Esophagus muscularis mucosa (tissue), 4 donors: ENCODE results near the gene ENPP6. TPM values are rescaled to one million over a fixed set of nuclear protein-coding genes. Genes with fewer than 3 reads are reported as not detected.
A peak's percentile ranks its signal among the peaks of the same experiment; 100 is the strongest.

Experiments used
- DNase-seq: peaks from one replicate; pipeline ENCODE4 v3.0.0-alpha.2; 2017; ENCODE audit errors: extremely low spot score
- H3K27ac ChIP-seq, 4 donors: fragments of 200-600 bp; sonication (generic); replicated peaks in 1 of 4; 1 replicate in 3 of 4; 2 replicates in 1 of 4; pipeline ENCODE4 v1.5.1; 2016 to 2019; ENCODE audit warnings: mild to moderate bottlenecking in 1 of 4
- H3K27me3 ChIP-seq, 4 donors: fragments of 200-600 bp; sonication (generic); one replicate each; pipeline versions ENCODE4 v1.5.1 to v1.6.0; 2016 to 2019
- H3K36me3 ChIP-seq, 4 donors: fragments of 200-600 bp; sonication (generic); one replicate each; pipeline ENCODE4 v1.5.1; 2016 to 2019
- H3K4me1 ChIP-seq, 4 donors: fragments of 200-600 bp; sonication (generic); one replicate each; pipeline ENCODE4 v1.5.1; 2016 to 2019
- H3K4me3 ChIP-seq, 4 donors: fragments of 200-600 bp; sonication (generic); 1 replicate in 2 of 4; 2 replicates in 2 of 4; pipeline ENCODE4 v1.5.1; 2016 to 2019; ENCODE audit warnings: mild to moderate bottlenecking in 4 of 4, moderate library complexity in 1 of 4
- H3K9me3 ChIP-seq, 4 donors: fragments of 200-600 bp; sonication (generic); 1 replicate in 3 of 4; 2 replicates in 1 of 4; pipeline ENCODE4 v1.5.1; 2016 to 2019
- EP300 ChIP-seq: sonication (generic); formaldehyde crosslinking; IDR thresholded peaks from one replicate; pipeline ENCODE4 v1.6.1; 2017; ENCODE audit warnings: antibody characterized with exemption
- POLR2A ChIP-seq: fragments of 450-650 bp; IDR thresholded peaks from one replicate; pipeline ENCODE4 v1.6.1; 2017; ENCODE audit warnings: antibody characterized with exemption, moderate library complexity, mild to moderate bottlenecking, low read depth
- POLR2AphosphoS5 ChIP-seq, 2 donors: sonication (generic); formaldehyde crosslinking; IDR thresholded peaks; one replicate each; pipeline ENCODE4 v1.6.1; 2017; ENCODE audit warnings: antibody characterized with exemption in 2 of 2
- WGBS: methylation state at CpG from one replicate; pipeline ENCODE4 v1.1.5; 2018; 5-methylcytosine and 5-hydroxymethylcytosine counted together
- intact Hi-C: fragments of 100-400 bp; cut with DNase I; formaldehyde crosslinking; loops from one replicate; pipeline ENCODE4 v1.15.1; 2023
- total RNA-seq, 4 donors: library from RNA; depleted of rRNA; stranded (reverse); fragments of >200 nt; gene quantifications; one replicate each; pipeline versions ENCODE4 v1.1.0 to v1.2.1, GENCODE V29; 2016
- TF ChIP-seq, protein P1 (sequence below), 3 experiments: fragments of 200-600 bp in 2 of 3; fragments of 450-650 bp in 1 of 3; sonication (generic) in 2 of 3; IDR thresholded peaks; one replicate each; pipeline ENCODE4 v1.5.1; 2017 to 2019; ENCODE audit warnings: antibody characterized with exemption in 3 of 3, mild to moderate bottlenecking in 2 of 3, moderate library complexity in 1 of 3

ENPP6 gene
- total RNA-seq, 4 donors from 2014 or later: 0.42 to 1.1 (median 0.92) TPM

DNA sequence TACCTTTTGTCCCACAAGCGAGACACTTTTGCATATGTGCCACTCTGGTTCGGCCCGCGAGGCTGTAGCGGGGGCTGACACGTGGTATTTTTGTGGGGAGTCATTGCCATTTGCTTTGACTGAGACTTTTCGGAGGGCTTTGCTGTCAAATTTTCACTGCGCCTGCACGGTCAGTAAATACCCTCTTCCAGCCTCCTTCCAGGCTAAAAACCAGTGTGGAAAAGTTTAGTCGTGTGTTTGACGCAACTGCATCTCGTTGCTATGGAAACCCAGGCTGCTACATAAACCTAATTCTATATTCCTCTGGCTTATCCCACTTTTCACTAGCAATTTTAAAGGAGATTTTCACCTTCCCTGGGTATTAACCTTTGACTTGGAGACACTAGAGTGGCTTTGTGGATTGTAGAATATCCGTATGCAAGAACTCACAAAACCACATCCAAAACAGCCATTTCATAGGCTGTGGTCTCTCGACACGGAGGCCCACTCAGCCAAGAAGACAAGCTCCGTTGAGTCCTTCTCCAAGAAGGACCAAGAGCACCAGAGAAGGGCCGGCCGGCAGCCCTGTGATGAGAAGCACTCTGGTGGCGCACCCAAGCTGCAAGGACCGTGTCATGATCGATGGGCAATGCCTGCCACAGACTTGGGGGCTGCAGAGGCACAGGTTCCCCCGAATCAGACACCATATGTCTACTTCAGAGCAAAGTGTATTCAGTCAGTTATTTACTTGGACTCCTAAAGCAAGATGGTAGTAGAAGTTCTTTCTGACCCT is 38.4 kb upstream of the ENPP6 start:
- WGBS: 83% methylated on average over 22 of the region's 22 CpGs
- DNase-seq: peak; percentile 47
- no peak overlapping the region for H3K4me3 ChIP-seq
- no peaks in the 10 kb centered on the region for H3K4me1 ChIP-seq
- peaks cover 0 to 10% (median 0%) of the 10 kb centered on the region in 4 donors for H3K27me3 ChIP-seq
- intact Hi-C loops: no loop called here
- H3K27ac ChIP-seq: no peak overlapping the region
- no peaks in the 10 kb centered on the region for H3K9me3 ChIP-seq
- H3K36me3 ChIP-seq: no peaks in the 10 kb centered on the region
- TF ChIP-seq EP300 (no peak), POLR2A (no peak), POLR2AphosphoS5 (IDR thresholded peaks at IDR 0.05) (no peak)
- TF ChIP-seq, protein P1, sequence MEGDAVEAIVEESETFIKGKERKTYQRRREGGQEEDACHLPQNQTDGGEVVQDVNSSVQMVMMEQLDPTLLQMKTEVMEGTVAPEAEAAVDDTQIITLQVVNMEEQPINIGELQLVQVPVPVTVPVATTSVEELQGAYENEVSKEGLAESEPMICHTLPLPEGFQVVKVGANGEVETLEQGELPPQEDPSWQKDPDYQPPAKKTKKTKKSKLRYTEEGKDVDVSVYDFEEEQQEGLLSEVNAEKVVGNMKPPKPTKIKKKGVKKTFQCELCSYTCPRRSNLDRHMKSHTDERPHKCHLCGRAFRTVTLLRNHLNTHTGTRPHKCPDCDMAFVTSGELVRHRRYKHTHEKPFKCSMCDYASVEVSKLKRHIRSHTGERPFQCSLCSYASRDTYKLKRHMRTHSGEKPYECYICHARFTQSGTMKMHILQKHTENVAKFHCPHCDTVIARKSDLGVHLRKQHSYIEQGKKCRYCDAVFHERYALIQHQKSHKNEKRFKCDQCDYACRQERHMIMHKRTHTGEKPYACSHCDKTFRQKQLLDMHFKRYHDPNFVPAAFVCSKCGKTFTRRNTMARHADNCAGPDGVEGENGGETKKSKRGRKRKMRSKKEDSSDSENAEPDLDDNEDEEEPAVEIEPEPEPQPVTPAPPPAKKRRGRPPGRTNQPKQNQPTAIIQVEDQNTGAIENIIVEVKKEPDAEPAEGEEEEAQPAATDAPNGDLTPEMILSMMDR (IDR thresholded peaks at IDR 0.05): no peak

DNA sequence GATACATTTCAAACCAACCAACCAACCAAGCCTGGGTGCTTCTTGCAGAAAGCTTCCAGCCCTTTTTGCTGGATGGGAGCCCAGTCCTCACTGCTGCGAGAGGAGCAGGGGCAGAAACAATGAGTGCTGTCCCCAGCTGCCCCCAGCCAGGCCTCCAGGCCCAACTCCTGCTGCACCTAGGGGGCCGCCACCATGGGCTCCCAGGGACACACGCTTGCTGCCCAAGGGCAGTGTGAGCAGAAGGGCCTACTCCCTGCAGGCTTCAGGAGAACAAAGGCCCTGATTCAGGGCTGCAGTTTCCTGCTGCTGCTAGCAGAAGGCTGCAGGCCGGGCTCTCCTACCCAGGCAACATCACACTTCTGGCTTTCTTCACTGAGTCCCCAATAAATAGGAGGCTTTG is 37.7 kb upstream of the ENPP6 start:
- intact Hi-C loops: no loop called here
- Histone ChIP-seq H3K4me3 (no peak overlapping the region), H3K27ac (no peak overlapping the region), H3K9me3 (no peaks in the 10 kb centered on the region), H3K36me3 (no peaks in the 10 kb centered on the region), H3K27me3 (peaks cover 0 to 10% (median 0%) of the 10 kb centered on the region in 4 donors), H3K4me1 (no peaks in the 10 kb centered on the region)
- WGBS: no CpG with 5 or more reads among the region's 4 CpGs
- peak; percentile 64 for DNase-seq
- TF ChIP-seq POLR2A (no peak), EP300 (no peak), POLR2AphosphoS5 (IDR thresholded peaks at IDR 0.05) (no peak)
- TF ChIP-seq, protein P1 (IDR thresholded peaks at IDR 0.05): no peak

DNA sequence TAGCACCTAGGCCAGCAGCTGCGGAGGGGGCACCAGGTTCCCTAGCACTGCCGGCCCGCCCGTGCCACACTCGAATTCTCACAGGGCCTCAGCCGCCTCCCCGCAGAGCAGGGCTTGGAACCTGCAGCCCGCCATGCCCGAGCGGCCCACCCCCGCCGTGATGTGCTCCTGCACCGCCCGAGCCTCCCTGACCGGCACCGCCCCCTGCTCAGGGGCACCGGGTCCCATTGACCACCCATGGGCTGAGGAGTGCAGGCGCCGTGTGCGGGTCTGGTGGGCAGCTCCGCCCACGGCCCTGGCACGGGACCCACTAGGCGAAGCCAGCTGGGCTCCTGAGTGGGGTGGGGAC is 35.4 kb upstream of the ENPP6 start:
- Histone ChIP-seq H3K9me3 (no peaks in the 10 kb centered on the region), H3K27ac (no peak overlapping the region), H3K27me3 (peaks cover 0 to 7% (median 0%) of the 10 kb centered on the region in 4 donors), H3K4me3 (no peak overlapping the region), H3K36me3 (no peaks in the 10 kb centered on the region), H3K4me1 (no peaks in the 10 kb centered on the region)
- 98% methylated on average over 17 of the region's 24 CpGs for WGBS
- intact Hi-C loops: no loop called here
- TF ChIP-seq POLR2AphosphoS5 (IDR thresholded peaks at IDR 0.05): no peak
- no peak for TF ChIP-seq POLR2A
- TF ChIP-seq EP300: no peak
- TF ChIP-seq, protein P1 (IDR thresholded peaks at IDR 0.05): no peak
- DNase-seq: peak; percentile 66

DNA sequence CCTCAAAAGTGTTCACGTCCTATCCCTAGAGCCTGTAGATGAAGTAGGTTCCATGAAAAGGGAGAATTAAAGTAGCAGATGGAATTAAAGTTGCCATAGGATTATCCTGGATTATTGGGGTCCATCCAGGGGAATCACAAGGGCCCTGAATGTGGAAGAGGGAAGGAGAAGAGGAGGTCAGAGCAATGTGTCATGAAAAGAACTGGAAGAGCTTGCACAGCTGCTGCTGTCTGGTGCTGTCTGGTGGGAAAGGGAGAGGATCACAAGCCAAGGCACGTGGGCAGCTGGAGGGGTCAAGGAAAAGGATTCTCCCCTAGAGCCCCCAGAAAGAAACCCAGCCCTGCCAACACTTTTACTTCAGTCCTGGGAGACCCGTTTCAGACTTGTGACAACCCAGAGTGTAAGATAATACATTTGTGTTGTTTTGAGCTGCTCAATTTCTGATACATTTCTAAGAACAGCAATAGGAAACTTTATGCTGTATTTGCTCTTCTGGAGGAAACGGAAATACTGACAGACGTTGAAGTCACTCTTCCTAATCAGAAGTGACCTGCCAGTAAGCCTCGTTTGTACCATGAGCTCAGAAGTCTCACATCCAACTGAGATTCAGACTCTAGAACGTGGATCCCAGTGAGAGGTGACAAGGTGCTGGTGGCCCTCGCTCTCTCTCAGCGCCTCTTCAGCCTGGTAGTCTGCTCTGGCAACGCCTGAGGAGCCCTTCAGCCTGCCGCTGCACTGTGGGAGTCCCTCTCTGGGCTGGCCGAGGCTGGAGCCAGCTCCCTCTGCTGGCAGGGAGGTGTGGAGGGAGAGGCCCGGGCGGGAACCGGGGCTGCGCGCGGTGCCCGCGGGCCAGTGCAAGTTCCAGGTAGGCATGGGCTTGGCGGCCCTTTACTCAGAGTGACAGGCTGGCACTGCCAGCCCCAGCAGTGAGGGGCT is 34.7 kb upstream of the ENPP6 start:
- peak; percentile 68 for DNase-seq
- intact Hi-C loops: no loop called here
- Histone ChIP-seq H3K9me3 (no peaks in the 10 kb centered on the region), H3K27ac (no peak overlapping the region), H3K4me1 (no peaks in the 10 kb centered on the region), H3K4me3 (no peak overlapping the region), H3K36me3 (no peaks in the 10 kb centered on the region), H3K27me3 (peaks cover 0 to under 1% (median 0%) of the 10 kb centered on the region in 4 donors)
- TF ChIP-seq EP300: no peak
- no peak for TF ChIP-seq POLR2A
- TF ChIP-seq, protein P1 (IDR thresholded peaks at IDR 0.05): no peak
- TF ChIP-seq POLR2AphosphoS5 (IDR thresholded peaks at IDR 0.05): no peak
- 74% methylated on average over 9 of the region's 21 CpGs for WGBS
